Prostate gland (tissue), 2 donors: ENCODE data around the gene PRR12. TPM values are rescaled to one million over a fixed set of nuclear protein-coding genes. Genes with fewer than 3 reads are reported as not detected.

Experiments
- DNase-seq: peaks from one replicate; pipeline ENCODE4 v3.0.0-alpha.2; 2019; ENCODE audit warnings: low spot score
- H3K27ac ChIP-seq, 2 donors: fragments of 200-600 bp; sonication (generic); 2 replicates each; pipeline ENCODE4 v1.5.1; 2017 to 2019
- H3K27me3 ChIP-seq: fragments of 200-600 bp; sonication (generic); replicated peaks from 2 replicates; pipeline ENCODE4 v1.5.1; 2019; ENCODE audit not compliant: insufficient read depth
- H3K36me3 ChIP-seq, 2 donors: fragments of 200-600 bp; sonication (generic); 1 replicate in 1 of 2; 2 replicates in 1 of 2; pipeline versions ENCODE4 v1.5.1 to v1.8.1; 2017 to 2019
- H3K4me1 ChIP-seq: fragments of 200-600 bp; sonication (generic); replicated peaks from 2 replicates; pipeline ENCODE4 v1.5.1; 2019
- H3K4me3 ChIP-seq, 2 donors: fragments of 200-600 bp; sonication (generic); 2 replicates each; pipeline ENCODE4 v1.5.1; 2017 to 2019
- H3K9me3 ChIP-seq: fragments of 200-600 bp; sonication (generic); 2 replicates; pipeline ENCODE4 v1.5.1; 2017
- CTCF ChIP-seq, 4 experiments: fragments of 200-600 bp in 2 of 4; fragments of 450-650 bp in 2 of 4; sonication (generic) in 2 of 4; IDR thresholded peaks; 1 replicate in 3 of 4; 2 replicates in 1 of 4; pipeline ENCODE4 v1.5.1; 2016 to 2019; ENCODE audit warnings: antibody characterized with exemption in 4 of 4, mild to moderate bottlenecking in 2 of 4, moderate library complexity in 2 of 4
- POLR2A ChIP-seq: fragments of 450-650 bp; IDR thresholded peaks from one replicate; pipeline ENCODE4 v1.6.1; 2016; ENCODE audit warnings: antibody characterized with exemption, mild to moderate bottlenecking
- POLR2AphosphoS5 ChIP-seq: sonication (generic); formaldehyde crosslinking; IDR thresholded peaks from one replicate; pipeline ENCODE4 v1.6.1; 2017; ENCODE audit warnings: antibody characterized with exemption
- WGBS: methylation state at CpG from one replicate; pipeline ENCODE4 v1.1.5; 2018; 5-methylcytosine and 5-hydroxymethylcytosine counted together
- intact Hi-C: fragments of 100-400 bp; cut with DNase I; formaldehyde crosslinking; loops from one replicate; pipeline ENCODE4 v1.14.2; 2022
- total RNA-seq, 2 donors: library from RNA; depleted of rRNA; stranded (reverse); fragments of >200 nt; gene quantifications; one replicate each; pipeline ENCODE4 v1.1.0, GENCODE V29; 2016

The PRR12 gene
- total RNA-seq, 2 donors from 2014 or later = 24.0 to 41.9 TPM

DNA sequence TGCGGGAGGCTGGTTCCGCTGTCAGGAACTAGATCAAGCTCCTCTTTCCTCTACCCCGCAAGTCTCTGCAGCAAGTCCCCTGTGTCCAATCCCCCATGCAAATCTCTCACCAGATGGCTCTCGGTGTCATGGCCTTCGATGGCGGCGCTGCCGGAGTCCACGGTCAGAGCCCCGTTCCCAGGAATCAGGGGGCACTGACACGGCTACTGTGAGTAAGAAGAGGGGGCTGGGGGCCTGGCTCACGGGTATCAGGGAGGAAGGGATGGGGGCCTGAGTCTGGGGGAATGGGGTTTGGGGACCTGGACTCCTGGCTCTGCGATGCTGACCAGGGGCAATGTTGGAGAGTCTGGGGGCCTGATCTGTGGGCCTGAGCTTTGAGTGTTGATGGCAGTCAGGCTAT, 55.0 kb downstream of the PRR12 start:
- intact Hi-C loops = no loop called here
- WGBS = 89% methylated on average over 13 of the region's 13 CpGs
- no peak overlapping the region for H3K27ac ChIP-seq
- TF ChIP-seq POLR2AphosphoS5 (no peak), POLR2A (no peak), CTCF (IDR thresholded peaks at IDR 0.05) (no peak)
- no peaks in the 10 kb centered on the region for H3K9me3 ChIP-seq
- H3K4me3 ChIP-seq = no peak overlapping the region
- DNase-seq = no peak
- H3K27me3 ChIP-seq = no peaks in the 10 kb centered on the region
- peaks cover 13% of the 10 kb centered on the region for H3K4me1 ChIP-seq
- H3K36me3 ChIP-seq = peaks cover 4 to 6% of the 10 kb centered on the region in 2 donors

DNA sequence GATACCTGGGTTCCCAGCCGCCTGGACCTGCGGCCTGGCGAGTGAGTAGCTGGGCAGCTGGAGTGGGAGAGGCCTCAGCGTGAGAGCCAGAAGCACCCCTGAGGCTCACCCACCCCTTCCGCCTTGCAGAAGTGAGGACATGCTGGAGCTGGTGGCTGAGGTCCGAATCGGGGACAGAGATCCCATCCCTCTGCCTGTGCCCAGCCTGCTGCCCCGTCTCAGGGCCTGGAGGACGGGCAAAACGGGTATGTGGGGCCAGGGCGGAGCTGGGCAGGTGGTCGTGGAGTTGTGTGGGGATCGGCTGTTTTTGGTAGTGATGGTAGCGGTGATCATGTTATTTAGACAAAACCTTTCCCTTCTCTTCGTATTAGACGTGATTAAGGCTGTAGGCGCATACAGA, 55.6 kb downstream of the PRR12 start:
- no peak overlapping the region for H3K4me3 ChIP-seq
- H3K9me3 ChIP-seq = no peaks in the 10 kb centered on the region
- TF ChIP-seq POLR2A = no peak
- TF ChIP-seq CTCF (IDR thresholded peaks at IDR 0.05) = no peak
- TF ChIP-seq POLR2AphosphoS5 = no peak
- peaks cover 13% of the 10 kb centered on the region for H3K4me1 ChIP-seq
- 93% methylated on average over 17 of the region's 17 CpGs for WGBS
- no peak for DNase-seq
- peaks cover 4 to 12% of the 10 kb centered on the region in 2 donors for H3K36me3 ChIP-seq
- intact Hi-C loops = no loop called here
- H3K27ac ChIP-seq = no peak overlapping the region
- no peaks in the 10 kb centered on the region for H3K27me3 ChIP-seq

DNA sequence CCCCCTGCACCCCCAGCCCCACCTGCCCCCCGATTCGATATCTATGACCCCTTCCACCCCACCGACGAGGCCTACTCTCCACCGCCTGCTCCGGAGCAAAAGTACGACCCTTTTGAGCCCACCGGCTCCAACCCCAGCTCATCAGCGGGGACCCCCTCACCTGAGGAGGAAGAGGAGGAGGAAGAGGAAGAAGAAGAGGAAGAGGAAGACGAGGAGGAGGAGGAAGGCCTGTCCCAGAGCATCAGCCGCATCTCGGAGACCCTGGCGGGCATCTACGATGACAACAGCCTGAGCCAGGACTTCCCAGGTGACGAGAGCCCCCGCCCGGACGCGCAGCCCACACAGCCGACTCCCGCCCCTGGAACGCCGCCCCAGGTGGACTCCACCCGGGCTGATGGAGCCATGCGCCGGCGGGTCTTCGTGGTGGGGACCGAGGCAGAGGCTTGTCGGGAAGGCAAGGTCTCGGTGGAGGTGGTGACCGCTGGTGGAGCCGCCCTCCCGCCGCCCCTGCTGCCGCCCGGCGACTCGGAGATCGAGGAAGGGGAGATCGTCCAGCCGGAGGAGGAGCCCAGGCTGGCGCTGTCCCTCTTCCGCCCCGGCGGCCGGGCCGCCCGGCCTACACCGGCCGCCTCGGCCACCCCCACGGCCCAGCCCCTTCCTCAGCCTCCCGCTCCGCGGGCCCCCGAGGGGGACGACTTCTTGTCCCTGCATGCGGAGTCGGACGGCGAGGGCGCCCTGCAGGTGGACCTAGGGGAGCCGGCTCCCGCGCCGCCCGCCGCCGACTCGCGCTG, 60.2 kb downstream of the PRR12 start:
- Histone ChIP-seq H3K27me3 (no peaks in the 10 kb centered on the region), H3K27ac (no peak overlapping the region), H3K36me3 (peaks cover 25 to 36% of the 10 kb centered on the region in 2 donors), H3K4me1 (no peaks in the 10 kb centered on the region), H3K9me3 (no peaks in the 10 kb centered on the region), H3K4me3 (no peak overlapping the region)
- 95% methylated on average over 64 of the region's 72 CpGs for WGBS
- DNase-seq = no peak
- intact Hi-C loops = no loop called here
- TF ChIP-seq CTCF (IDR thresholded peaks at IDR 0.05) = no peak
- no peak for TF ChIP-seq POLR2A
- TF ChIP-seq POLR2AphosphoS5 = no peak

DNA sequence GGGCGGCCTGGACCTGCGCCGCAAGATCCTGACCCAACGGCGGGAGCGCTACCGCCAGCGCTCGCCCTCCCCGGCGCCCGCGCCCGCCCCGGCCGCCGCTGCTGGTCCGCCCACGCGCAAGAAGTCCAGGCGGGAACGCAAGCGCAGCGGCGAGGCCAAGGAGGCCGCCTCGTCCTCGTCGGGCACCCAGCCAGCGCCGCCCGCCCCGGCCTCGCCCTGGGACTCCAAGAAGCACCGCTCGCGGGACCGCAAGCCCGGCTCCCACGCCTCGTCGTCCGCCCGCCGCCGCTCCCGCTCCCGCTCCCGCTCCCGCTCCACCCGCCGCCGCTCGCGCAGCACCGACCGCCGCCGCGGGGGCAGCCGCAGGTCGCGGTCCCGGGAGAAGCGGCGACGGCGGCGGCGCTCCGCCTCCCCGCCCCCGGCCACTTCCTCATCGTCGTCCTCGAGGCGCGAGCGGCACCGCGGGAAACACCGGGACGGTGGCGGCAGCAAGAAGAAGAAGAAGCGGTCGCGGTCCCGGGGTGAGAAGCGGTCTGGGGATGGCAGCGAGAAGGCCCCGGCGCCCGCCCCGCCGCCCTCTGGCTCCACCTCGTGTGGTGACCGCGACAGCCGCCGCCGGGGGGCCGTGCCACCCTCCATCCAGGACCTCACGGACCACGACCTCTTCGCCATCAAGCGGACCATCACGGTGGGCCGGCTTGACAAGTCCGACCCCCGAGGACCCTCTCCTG, 61.0 kb downstream of the PRR12 start:
- intact Hi-C loops = no loop called here
- TF ChIP-seq POLR2A (no peak), POLR2AphosphoS5 (no peak), CTCF (IDR thresholded peaks at IDR 0.05) (no peak)
- H3K9me3 ChIP-seq = no peaks in the 10 kb centered on the region
- no peak overlapping the region for H3K4me3 ChIP-seq
- 96% methylated on average over 98 of the region's 110 CpGs for WGBS
- peaks cover 25 to 33% of the 10 kb centered on the region in 2 donors for H3K36me3 ChIP-seq
- no peaks in the 10 kb centered on the region for H3K27me3 ChIP-seq
- H3K4me1 ChIP-seq = no peaks in the 10 kb centered on the region
- DNase-seq = no peak
- no peak overlapping the region for H3K27ac ChIP-seq
